Nephron progenitor cell (in vitro differentiated cells): ENCODE results near the gene ELMOD3.
A peak's percentile ranks its signal among the peaks of the same experiment; 100 is the strongest.

Experiments used
- DNase-seq: peaks from one replicate; pipeline ENCODE4 v3.0.0; 2021
- H3K27ac Mint-ChIP-seq: 2 replicates; pipeline ENCODE4 v1.8.0; 2021; ENCODE audit warnings: mild to moderate bottlenecking, moderate library complexity, mixed read lengths
- H3K27me3 Mint-ChIP-seq: 2 replicates; pipeline ENCODE4 v1.8.0; 2021; ENCODE audit warnings: mild to moderate bottlenecking, low read depth, mixed read lengths; ENCODE audit not compliant: poor library complexity
- H3K36me3 Mint-ChIP-seq: 2 replicates; pipeline ENCODE4 v1.8.0; 2021; ENCODE audit warnings: low read depth, mixed read lengths
- H3K4me1 Mint-ChIP-seq: 2 replicates; pipeline ENCODE4 v1.8.0; 2021; ENCODE audit warnings: mixed read lengths
- H3K4me3 Mint-ChIP-seq: 2 replicates; pipeline ENCODE4 v1.8.0; 2021; ENCODE audit warnings: mild to moderate bottlenecking, moderate library complexity, mixed read lengths
- H3K9me3 Mint-ChIP-seq: 2 replicates; pipeline ENCODE4 v1.8.0; 2021; ENCODE audit warnings: mild to moderate bottlenecking, moderate library complexity, mixed read lengths
- CTCF ChIP-seq: fragments of 200-600 bp; sonication (generic); IDR thresholded peaks from 2 replicates; pipeline ENCODE4 v1.5.0; 2021; ENCODE audit warnings: antibody characterized with exemption

ELMOD3 gene

DNA sequence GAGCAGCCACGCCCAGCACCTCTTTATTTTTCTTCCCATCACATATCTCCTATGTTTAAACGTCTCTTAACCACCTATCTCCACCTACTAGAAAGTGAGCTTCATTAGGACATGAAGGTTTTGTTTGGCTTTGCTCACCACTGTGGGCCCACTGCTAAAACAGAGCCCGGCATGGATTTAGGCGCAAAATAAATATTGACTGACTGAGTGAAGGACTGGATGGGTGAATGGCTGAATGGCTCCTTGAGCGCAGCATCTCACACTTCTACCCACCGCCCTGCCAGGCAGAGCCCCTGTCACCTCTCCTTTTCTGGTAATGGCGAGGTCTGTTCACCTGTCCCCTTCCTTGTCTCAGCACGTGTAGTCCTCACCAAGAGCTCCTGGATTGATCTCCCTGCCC, 45.5 kb downstream of the ELMOD3 start:
- H3K9me3 Mint-ChIP-seq: peaks cover 23% of the 10 kb centered on the region
- peaks cover 1% of the 10 kb centered on the region for H3K4me1 Mint-ChIP-seq
- H3K36me3 Mint-ChIP-seq: peaks cover 20% of the 10 kb centered on the region
- H3K27me3 Mint-ChIP-seq: peaks cover 5% of the 10 kb centered on the region
- TF ChIP-seq CTCF: no peak
- no peak overlapping the region for H3K4me3 Mint-ChIP-seq
- DNase-seq: no peak
- H3K27ac Mint-ChIP-seq: no peak overlapping the region

- Mint-ChIP-seq H3K36me3 (peaks cover 21% of the 10 kb centered on the region), H3K27ac (no peak overlapping the region), H3K27me3 (peaks cover 5% of the 10 kb centered on the region), H3K4me1 (peaks cover 8% of the 10 kb centered on the region), H3K4me3 (no peak overlapping the region), H3K9me3 (peaks cover 26% of the 10 kb centered on the region)
- TF ChIP-seq CTCF: no peak
- DNase-seq: no peak
Observed at GRCh38 chr2:85400541-85401463, 46.2 kb downstream of the ELMOD3 start.

DNA sequence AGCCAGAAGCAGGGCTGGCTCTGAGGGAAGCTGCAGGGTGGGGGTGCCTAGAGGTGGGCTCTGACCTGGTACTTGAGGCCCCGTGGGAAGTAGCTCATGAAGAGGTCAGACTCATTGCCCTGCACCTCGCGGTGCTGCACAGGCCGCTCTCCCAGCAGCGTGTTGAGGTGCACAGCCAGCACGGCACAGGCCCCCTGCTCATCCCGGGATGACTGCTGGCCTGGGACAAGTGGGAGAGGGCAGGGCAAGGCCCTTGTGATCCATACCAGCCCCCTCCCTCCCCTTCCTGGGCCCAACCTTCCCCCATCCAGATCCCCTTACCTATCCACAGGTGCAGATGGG, 46.9 kb downstream of the ELMOD3 start:
- peaks cover 26% of the 10 kb centered on the region for H3K9me3 Mint-ChIP-seq
- peaks cover 21% of the 10 kb centered on the region for H3K36me3 Mint-ChIP-seq
- no peak for TF ChIP-seq CTCF
- no peak overlapping the region for H3K4me3 Mint-ChIP-seq
- DNase-seq: no peak
- peaks cover 8% of the 10 kb centered on the region for H3K4me1 Mint-ChIP-seq
- peaks cover 5% of the 10 kb centered on the region for H3K27me3 Mint-ChIP-seq
- H3K27ac Mint-ChIP-seq: no peak overlapping the region

- peak overlapping the region; percentile 31 for H3K27ac Mint-ChIP-seq
- peaks cover 5% of the 10 kb centered on the region for H3K27me3 Mint-ChIP-seq
- TF ChIP-seq CTCF: no peak
- DNase-seq: no peak
- peaks cover 8% of the 10 kb centered on the region for H3K4me1 Mint-ChIP-seq
- peaks cover 21% of the 10 kb centered on the region for H3K36me3 Mint-ChIP-seq
- H3K9me3 Mint-ChIP-seq: peaks cover 26% of the 10 kb centered on the region
- no peak overlapping the region for H3K4me3 Mint-ChIP-seq
Observed at GRCh38 chr2:85401844-85402243, 47.3 kb downstream of the ELMOD3 start.

- no peak overlapping the region for H3K4me3 Mint-ChIP-seq
- H3K27me3 Mint-ChIP-seq: peaks cover 8% of the 10 kb centered on the region
- peaks cover 26% of the 10 kb centered on the region for H3K9me3 Mint-ChIP-seq
- peak overlapping the region; percentile 45 for H3K27ac Mint-ChIP-seq
- H3K36me3 Mint-ChIP-seq: peaks cover 21% of the 10 kb centered on the region
- no peak for DNase-seq
- TF ChIP-seq CTCF: no peak
- H3K4me1 Mint-ChIP-seq: peaks cover 32% of the 10 kb centered on the region
Observed at GRCh38 chr2:85405201-85406059, 50.9 kb downstream of the ELMOD3 start.
